ENCODE results near the gene TMEM30B.
"Not testable (repeated sequence)": the region's sequence is repeated elsewhere in the genome, so short reads cannot be mapped to it uniquely, and the experiment has no call there.

Gene TMEM30B

DNA sequence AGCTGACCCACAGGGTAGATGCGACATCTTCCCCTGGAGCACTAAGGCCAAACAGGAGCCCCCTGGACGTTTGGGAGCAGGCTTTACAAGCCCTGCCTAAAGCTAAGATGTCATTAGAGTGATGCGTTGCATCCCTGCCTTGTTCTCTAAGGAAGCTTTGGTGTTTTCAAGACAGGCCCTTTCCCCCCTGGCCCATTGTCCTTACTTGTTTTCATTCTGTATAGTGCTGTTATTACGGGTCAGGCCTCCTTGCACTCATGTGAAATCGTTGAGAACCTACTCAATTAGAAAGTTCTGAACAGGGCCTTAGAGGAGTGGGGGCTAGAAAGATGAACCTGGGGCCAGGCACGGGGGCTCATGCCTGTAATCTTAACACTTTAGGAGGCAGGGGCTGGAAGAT, 38.6 kb upstream of the TMEM30B start:
- H3K4me3 ChIP-seq (ENCODE audit: low read depth, low read length): no peak overlapping the region
- no peak for DNase-seq (ENCODE audit: low read depth)
- TF ChIP-seq, protein P1, sequence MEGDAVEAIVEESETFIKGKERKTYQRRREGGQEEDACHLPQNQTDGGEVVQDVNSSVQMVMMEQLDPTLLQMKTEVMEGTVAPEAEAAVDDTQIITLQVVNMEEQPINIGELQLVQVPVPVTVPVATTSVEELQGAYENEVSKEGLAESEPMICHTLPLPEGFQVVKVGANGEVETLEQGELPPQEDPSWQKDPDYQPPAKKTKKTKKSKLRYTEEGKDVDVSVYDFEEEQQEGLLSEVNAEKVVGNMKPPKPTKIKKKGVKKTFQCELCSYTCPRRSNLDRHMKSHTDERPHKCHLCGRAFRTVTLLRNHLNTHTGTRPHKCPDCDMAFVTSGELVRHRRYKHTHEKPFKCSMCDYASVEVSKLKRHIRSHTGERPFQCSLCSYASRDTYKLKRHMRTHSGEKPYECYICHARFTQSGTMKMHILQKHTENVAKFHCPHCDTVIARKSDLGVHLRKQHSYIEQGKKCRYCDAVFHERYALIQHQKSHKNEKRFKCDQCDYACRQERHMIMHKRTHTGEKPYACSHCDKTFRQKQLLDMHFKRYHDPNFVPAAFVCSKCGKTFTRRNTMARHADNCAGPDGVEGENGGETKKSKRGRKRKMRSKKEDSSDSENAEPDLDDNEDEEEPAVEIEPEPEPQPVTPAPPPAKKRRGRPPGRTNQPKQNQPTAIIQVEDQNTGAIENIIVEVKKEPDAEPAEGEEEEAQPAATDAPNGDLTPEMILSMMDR (IDR thresholded peaks at IDR 0.05; ENCODE audit: low read depth, low read length, missing control alignments): no peak

DNA sequence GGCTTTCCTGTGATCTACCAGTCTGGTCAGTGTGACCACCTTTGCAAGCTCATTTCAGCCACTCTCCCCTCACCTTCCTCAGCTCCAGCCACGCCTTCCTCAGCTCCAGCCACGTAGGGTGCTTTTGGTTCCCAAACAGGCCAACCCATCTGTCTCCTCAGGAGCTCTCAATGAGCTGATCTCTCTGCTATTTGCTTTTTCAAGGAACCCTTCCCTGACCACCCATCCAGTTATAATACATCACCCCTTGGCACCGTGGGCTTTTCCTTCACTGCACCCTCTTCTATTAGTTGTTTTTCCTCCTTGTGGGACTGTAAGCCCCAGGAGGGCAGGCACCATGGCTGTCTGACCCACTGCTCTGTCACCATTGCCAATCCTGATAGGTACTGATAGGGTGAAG, 37.9 kb upstream of the TMEM30B start:
- no peak for DNase-seq (ENCODE audit: low read depth)
- no peak overlapping the region for H3K4me3 ChIP-seq (ENCODE audit: low read depth, low read length)
- TF ChIP-seq, protein P1 (IDR thresholded peaks at IDR 0.05; ENCODE audit: low read depth, low read length, missing control alignments): no peak

DNA sequence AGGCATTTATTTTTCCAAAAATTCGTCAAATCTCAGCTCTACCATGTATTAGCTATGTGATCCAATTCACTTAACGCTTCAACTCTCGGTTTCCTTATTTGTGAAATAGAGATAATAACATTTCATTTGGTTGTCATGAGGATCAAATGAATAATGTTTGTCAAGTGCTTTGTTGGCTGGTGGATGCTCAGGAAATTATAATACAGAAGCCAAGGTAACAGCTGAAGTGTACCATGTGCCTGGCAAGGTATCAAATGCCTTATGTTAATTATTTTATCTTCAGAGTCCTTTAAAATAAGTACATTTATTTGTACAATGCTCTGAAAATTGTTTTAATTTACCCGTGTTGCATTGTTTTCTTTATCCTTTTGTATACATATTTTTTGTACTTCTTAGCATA, 34.2 kb upstream of the TMEM30B start:
- H3K4me3 ChIP-seq (ENCODE audit: low read depth, low read length): no peak overlapping the region
- TF ChIP-seq, protein P1 (IDR thresholded peaks at IDR 0.05; ENCODE audit: low read depth, low read length, missing control alignments): no peak
- no peak for DNase-seq (ENCODE audit: low read depth)

DNA sequence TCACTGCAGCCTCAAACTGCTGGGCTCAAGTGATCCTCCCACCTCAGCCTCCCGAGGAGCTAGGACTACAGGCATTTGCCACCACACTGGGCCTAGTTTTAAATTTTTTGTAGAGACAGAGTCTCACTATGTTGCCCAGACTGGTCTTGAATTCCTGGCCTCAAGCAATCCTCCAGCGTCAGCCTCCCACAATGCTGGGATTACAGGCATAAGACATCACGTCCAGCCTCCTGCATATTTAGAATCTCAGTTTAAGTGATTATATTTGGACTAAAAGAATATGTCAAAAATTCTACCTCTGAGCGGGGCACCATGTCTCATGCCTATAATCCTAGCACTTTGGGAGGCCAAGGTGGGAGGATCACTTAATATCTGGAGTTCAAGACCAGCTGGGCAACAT, 27.6 kb upstream of the TMEM30B start:
- H3K4me3 ChIP-seq (ENCODE audit: low read depth, low read length); DNase-seq (ENCODE audit: low read depth): not testable (repeated sequence)

DNA sequence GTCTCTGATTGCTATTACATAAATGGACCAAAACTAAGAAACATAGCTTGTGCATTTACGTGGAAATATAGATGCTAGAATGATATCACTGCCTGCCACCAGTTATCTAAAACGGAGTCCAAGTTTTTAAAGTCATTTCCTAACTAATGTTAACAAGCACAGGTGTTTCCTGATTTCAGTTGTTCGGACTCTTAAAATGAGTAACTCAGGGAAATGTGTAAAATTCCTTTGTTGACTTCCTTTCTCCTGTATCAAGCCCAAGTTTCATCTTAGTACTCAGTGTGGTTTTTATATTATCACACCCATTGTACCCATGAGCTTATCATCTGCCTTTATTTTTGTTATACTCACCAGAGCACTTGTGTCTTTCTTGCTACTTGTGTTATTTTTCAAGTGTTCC, 27.1 kb upstream of the TMEM30B start:
- no peak overlapping the region for H3K4me3 ChIP-seq (ENCODE audit: low read depth, low read length)
- DNase-seq (ENCODE audit: low read depth): no peak
- TF ChIP-seq, protein P1 (IDR thresholded peaks at IDR 0.05; ENCODE audit: low read depth, low read length, missing control alignments): no peak

DNA sequence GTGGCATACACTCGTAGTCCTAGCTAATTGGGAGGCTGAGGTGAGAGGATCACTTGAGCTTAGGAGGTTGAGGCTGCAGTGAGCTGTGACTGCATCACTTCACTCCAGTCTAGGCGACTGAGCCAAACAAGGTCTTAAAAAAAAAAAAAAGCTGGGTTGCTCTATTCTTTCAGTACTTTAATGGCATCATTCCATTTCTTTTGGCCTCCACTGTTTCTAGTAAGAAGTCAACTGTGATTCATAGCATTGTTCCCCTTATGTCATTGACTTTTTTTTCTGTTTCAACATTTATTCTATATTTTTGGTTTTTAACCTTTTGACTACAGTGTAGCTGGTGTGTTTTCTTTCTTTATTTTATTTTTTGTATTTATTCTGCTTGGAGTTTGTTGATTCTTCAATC, 23.6 kb upstream of the TMEM30B start:
- H3K4me3 ChIP-seq (ENCODE audit: low read depth, low read length): no peak overlapping the region
- TF ChIP-seq, protein P1 (IDR thresholded peaks at IDR 0.05; ENCODE audit: low read depth, low read length, missing control alignments): no peak
- no peak for DNase-seq (ENCODE audit: low read depth)

DNA sequence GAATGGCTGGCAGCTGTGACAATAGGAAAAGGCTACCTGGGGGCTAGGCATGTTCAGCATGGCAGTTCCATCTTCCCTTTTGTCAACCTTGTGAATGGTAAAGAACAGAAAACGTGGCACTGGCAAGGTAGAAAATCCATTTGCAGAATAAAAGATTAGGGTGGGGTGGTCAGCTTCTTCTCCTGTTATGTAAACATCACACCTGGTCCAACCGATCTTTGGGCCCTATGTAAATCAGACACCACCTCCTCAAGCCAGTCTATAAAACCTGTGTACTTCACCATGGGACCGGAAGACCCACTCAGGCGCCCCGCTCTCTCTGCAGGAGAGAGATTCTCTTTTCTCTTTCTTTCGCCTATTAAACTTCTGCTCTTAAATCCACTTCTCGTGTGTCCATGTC, 19.6 kb upstream of the TMEM30B start:
- TF ChIP-seq, protein P1 (IDR thresholded peaks at IDR 0.05; ENCODE audit: low read depth, low read length, missing control alignments): no peak
- no peak overlapping the region for H3K4me3 ChIP-seq (ENCODE audit: low read depth, low read length)
- no peak for DNase-seq (ENCODE audit: low read depth)

DNA sequence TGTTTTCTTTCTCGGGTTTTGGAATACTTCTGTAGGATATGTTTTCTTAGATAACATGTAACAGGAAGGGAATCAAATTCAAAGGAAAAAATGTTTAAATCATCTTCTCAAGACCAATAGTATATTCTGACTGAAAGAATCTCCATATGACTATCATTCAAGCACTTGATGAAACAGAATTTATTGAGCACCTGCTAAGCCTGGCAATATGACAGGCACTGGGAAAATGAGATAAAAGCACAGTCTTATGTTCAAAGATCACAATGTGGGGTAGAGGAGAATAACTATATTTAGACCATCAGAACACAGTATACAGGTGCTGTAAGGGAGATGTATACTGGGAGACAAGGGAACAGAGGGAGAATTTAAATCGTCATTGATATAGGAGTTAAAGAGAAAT, 19.1 kb upstream of the TMEM30B start:
- H3K4me3 ChIP-seq (ENCODE audit: low read depth, low read length): no peak overlapping the region
- TF ChIP-seq, protein P1 (IDR thresholded peaks at IDR 0.05; ENCODE audit: low read depth, low read length, missing control alignments): no peak
- DNase-seq (ENCODE audit: low read depth): no peak

Measured in GM12864 (cell line).